HG03378 (cell line): ENCODE measurements around the gene MRPS15.

Experiments used
- ATAC-seq: cut with Tn5 transposase; IDR thresholded peaks from one replicate; pipeline ENCODE4 v1.9.1; 2021; ENCODE audit warnings: mild to moderate bottlenecking, moderate library complexity; ENCODE audit not compliant: unreplicated experiment

The MRPS15 gene

GRCh38 chr1:36421649-36422048 is 42.5 kb downstream of the MRPS15 start:
- ATAC-seq: no peak

- ATAC-seq: no peak
Measured at GRCh38 chr1:36420836-36421317, 43.3 kb downstream of the MRPS15 start.

- ATAC-seq: no peak
Measured at GRCh38 chr1:36420409-36420808, 43.8 kb downstream of the MRPS15 start.

GRCh38 chr1:36419569-36419968 is 44.6 kb downstream of the MRPS15 start:
- ATAC-seq: no peak

- ATAC-seq: no peak
Measured at GRCh38 chr1:36419140-36419539, 45.0 kb downstream of the MRPS15 start.

- no peak for ATAC-seq
Measured at GRCh38 chr1:36417931-36418330, 46.3 kb downstream of the MRPS15 start.

GRCh38 chr1:36415661-36416326 is 48.4 kb downstream of the MRPS15 start:
- ATAC-seq: no peak

GRCh38 chr1:36414384-36414783 is 49.8 kb downstream of the MRPS15 start:
- no peak for ATAC-seq

- no peak for ATAC-seq
Measured at GRCh38 chr1:36411674-36412648, 52.2 kb downstream of the MRPS15 start.

- ATAC-seq: no peak
Measured at GRCh38 chr1:36408479-36408878, 55.7 kb downstream of the MRPS15 start.

- ATAC-seq: no peak
Measured at GRCh38 chr1:36406440-36406839, 57.7 kb downstream of the MRPS15 start.
